TTC549 (cell line): ENCODE data around the gene UNC5C.

Source experiments
- FAIRE-seq: peaks from 2 replicates; lab custom pipeline; 2012; peaks lifted over from hg19 to GRCh38; lab: Jason Lieb, UNC

Gene UNC5C

DNA sequence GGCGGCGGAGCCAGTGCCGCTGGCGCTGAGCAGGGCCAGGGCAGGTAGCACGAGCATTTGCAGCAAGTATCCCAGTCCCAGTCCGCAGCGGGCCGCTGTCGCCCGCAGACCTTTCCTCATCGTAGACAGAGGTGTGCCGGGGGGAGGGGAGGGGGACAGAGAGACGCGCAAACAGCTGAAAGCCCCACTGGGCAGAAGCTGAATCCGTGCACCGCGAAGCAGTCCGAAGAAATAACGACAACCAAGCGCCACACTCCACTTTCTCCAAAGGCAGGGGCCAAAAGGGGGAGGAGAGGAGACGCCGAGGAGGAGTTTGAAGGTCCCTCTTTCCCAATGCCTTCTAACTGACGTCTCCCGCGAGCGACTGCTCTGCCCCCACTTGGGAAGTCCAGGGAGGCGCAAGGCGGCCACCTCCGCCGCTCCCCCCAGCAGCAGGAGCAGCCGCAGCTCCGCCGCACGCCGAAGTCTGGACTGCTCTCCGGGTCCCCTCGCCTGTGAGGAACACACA, at the start of gene UNC5C:
UNC5C (minus strand) TSS at position 236 of the 508 bp plus-strand sequence.
- no peak for FAIRE-seq

DNA sequence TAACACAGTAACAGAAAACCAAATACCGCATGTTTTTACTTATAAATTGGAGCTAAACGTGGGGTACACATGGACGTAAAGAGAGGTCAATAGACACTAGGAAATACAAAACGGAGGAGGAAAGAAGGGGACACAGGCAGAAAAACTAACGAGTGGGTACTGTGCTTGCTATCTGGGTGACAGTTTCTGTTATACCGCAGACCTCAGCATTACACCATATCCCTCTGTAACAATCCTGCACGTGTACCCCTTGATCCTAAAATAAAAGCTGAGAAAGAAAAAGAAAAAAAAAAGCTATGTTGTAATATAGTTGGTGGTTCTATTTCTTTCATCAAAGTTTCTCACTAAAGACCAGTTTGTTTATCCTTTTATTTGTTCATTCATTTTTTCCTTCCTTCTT, 47.9 kb upstream of the UNC5C start:
- no peak for FAIRE-seq

DNA sequence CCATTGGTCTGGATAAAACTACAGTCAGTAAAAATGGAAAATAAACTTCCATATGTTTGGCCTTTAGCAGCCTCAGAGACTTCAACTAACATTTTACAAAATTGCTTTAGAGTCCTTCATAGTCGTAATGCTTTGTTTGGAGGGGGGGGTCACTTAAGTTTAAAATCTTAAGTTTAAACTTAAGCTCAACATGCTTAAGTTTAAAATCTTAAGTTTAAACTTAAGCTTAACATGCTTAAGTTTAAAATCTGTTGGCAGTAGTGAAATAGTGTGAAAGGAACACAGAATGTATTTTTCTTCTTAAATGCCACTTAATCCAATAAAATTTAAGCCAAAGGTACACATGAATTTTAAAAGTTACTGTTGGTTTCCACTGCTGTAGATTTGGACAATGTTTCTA, 45.9 kb upstream of the UNC5C start:
- FAIRE-seq = no peak

DNA sequence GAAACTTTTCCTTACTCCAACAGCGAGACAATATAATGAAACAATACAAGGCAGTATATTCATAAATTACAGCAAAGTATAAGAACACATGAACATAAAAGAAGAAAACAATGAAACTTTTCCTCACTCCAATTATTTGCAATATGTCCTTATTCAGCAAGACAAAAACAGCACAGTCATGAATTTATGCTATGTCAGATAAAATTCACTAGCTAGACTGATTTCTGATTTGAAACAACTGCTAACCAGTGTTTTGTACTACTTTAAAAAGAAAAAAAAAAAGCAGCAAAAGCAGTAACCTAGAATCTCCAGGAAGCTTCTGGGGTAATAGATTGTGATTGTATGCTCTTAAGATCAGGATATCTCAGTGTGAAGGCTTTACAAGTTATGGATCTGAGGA, 45.2 kb upstream of the UNC5C start:
- no peak for FAIRE-seq

DNA sequence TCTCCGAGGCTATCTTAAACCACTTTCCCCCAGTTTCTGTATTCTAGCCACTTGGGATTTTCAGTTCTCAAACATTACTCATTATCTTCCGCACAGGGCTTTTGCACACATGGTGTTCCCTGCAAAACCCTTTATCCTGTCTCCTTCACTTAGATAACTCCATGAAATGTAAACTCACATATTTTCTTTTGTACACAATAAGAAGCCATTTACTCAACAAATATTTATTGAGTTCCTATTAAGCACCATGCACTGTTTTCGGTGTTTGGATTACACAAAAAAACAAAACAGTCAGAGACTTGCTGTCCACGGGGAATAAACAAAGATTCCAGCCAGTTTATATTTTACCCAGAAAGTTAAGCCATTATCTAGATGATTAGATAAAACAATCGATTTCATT, 42.5 kb upstream of the UNC5C start:
- FAIRE-seq = no peak

DNA sequence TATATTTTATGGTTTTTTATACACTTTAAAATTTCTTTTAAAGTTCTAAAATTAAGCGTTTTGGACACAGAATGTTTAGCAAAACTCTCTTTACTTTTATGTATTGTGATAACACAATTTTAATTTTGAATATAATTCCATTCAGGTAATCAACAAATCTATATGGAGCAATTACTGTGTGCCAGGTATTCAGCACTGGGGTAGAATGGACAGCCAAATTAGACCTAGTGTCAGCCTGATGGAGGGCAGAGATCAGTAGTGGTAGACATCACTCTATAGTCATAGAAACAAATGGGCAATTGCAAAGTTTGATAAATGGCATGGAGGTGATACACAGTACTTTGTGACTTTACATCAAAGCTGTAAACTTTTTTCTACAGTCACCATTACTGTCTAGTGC, 41.8 kb upstream of the UNC5C start:
- no peak for FAIRE-seq

DNA sequence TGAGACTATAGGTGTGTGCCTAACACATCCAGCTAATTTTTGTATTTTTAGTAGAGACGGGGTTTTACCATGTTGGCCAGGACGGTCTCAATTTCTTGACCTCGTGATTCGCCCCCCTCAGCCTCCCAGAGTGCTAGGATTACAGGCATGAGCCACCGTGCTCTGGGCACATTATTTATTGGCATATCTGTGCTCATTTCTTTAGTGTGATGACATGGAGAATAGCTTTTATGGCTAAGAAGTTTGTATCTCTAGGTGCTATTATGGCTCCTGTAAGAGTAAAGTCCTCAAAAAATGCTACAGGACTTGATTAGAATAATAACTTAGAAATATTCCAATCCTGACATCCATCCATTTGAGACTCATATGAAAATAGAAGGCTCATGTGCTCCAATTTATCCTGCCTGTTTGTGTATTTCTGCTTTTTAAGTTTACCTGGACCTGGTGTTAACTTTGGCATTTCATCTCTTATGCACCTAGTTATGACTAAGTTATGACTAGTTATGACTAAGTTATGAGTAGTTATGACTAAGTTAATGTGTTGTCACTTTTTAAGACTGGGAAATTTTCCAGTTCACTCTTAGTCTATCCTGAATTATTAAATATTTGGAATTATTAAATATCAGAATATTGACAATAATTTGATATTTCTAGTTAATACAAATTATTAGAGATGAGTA, 36.4 kb upstream of the UNC5C start:
- FAIRE-seq = no peak

DNA sequence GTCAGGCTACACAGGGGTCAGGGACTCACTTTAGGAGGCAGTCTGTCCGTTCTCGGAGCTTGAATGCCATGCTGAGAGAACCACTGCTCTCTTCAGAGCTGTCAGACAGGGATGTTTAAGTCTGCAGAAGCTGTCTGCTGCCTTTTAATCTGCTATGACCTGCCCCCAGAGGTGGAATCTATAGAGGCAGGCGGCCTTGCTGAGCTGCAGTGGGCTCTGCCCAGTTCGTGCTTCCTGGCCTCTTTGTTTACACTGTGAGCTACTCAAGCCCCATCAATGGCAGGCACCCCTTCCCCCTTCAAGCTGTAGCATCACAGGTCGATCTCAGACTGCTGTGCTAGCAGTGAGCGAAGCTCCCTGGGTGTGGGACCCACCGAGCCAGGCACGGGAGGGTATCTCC, 31.5 kb upstream of the UNC5C start:
- FAIRE-seq = no peak

DNA sequence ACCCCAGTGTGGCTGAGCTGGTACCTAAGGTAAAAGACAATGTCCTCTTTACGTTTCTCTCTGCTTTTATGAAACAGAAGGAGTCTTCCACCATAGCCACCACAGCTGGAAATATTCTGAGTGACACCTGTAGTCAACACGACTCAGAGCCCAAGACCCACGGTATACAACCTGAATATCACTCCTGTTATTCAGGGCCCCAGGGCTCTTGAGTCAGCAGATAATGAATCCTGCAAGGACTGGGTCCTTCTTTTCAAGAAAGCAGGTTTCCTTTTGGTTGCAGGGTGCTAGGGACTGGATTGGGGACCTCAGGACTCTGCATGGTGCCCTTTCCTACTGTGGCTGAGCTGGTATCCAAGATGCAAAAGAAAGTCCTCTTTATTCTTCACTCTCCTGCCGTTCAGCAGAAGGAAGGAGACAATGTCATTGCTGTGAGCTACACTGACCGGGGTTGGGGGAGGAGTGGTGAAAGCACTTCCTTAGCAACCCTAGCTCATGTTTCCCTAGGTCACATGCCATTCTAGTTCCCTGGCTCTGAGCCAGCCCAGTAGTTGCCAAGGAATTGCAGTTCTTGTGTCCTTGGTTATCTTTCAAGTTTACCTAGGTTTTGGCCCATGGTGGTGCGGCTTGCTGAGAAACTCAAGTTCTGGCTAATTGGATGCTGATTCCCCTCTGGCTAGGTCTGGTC, 23.7 kb upstream of the UNC5C start:
- FAIRE-seq = no peak

DNA sequence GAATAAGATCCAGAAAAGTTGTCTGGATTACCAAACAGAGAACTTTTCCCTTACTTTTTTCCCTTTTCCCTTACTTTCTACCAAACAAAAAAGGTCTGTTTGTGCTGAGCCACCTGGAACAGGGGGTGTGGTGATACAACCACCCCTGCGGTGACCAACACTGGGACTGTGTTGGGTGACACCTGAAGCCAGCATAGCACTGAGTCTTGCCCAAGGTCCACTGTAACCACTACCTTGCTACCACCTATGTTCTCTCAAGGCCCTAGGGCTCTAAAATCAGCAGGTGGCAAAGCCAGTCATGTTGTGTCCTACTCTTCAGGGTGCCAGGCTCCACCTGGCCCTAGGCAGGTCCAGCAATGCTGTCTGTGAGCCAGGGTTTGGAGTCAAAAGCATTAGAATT, 22.8 kb upstream of the UNC5C start:
- FAIRE-seq = no peak

DNA sequence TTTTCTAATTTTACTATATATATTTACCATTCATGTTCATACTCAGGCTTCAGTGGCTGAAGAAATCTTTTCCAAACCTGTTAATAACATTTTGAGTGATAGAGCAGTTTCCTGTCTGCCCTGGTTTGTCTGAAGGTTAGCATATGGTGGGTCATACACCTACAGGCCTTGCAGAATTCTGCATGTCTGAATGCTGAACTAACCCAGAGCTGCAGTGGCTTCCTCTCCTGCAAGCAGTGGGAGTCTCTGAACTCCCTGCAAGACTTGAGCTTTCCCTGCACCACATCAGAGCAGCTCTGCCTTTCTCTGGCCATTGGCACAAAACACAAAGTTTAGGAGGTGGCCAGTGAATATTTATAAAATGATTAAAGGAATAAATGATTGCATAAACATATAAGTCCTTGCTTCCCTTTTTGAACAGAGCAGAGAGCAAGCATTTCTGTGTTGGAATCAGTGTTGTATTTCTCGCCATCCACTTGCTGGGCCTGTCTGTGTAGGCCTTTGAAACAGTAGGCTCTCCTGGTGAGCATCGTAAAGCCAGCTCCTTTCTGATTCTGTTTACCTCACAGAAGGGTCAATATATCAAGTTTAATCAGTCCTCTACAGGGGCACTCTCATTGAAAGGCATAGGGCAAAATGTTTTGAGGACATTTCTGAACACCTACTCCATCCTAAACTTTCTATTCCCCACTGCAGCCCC, 15.0 kb upstream of the UNC5C start:
- FAIRE-seq = no peak

DNA sequence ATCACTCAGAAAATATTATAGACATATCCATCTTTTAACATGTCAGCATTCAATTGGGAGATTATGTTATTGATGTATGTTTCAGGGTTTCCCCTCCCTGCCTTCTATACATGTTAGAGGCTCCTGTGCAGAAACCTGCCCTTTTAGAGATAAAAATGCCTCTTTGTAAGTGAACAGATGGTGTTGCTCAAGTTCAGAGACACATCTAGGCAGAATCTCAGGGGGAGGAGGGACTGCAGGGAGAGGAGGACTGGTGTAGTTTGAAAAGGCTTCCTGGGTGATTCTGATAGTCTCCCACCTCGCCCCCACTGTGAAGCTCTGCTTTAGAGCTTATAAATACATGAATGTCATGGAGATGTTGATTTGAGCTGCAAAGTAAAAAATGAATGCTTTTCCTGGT, 12.0 kb upstream of the UNC5C start:
- no peak for FAIRE-seq

DNA sequence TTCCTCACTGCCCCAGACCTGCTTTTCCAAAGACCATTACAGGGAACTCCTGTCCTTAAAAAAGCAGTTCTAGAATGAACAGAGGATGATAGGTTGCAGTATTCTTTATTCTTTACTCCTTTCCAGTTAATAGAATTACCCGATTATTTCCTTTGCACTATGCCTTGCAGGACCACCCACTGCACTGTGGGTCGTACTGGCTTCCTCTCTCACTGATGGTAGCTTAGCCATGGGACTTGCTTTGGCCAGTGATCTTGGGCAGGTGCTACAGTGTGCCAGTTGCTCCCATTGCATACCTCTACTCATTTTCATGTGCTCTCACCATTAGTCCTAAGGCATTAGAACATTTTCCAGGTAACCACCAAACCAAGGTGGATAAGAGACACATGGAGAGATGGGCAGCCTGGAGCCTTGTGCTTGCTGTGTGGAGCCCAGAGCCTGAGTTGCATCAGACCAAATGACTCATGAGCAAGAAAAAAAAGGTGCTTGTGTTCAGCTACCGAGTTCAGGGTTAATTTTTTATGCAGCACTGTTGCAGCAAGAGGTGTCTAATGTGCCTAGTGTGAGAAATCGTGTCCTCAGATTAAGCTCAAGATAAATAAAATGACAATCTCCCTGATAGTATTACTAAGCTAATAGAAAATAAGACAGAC, 7.6 kb upstream of the UNC5C start:
- no peak for FAIRE-seq

DNA sequence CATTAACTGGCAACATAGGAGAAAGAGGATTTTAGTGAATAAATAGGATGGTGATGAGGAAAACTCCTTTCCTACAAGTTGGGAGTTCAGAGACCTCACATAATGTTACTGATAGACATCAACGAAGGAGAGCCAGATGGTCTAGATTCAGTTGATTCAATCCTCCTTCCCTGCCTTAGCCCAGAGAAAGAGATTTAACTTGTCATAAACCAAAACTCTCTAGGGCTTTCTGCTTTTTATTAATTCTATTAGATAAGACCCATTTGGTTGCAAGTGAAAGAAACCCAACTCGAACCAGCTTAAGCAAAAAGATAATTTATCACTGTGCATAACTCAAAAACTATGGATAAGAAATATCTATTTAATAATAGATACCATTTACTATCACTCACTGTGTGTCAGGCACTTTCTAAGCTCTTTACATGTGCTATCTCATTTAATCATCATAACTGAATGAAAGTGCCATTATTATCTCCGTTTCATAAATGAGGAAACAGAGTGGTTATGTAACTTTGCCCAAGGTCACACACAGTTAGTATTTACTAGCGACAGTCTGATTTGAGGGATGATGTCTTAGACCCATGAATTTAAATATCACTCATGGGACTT, 4.3 kb upstream of the UNC5C start:
- FAIRE-seq = no peak

DNA sequence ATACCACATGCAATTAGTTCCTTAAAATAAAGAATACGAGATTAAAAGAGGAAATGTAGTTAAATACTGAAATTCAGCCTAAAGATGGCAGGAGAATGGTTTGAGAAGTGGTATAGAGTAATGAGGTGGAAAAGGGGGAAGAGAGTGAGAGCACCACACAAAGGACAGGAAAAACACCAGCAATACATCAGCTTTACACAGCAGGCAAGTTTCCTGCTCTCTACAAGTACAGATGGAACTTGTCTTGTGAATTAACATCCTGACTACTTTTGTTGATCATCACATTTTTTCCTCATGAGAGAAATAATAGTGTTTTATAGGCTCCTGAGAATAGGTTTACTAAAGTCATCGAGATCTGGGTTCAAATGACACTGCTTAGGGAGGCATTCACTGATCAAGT, 2.9 kb upstream of the UNC5C start:
- no peak for FAIRE-seq

DNA sequence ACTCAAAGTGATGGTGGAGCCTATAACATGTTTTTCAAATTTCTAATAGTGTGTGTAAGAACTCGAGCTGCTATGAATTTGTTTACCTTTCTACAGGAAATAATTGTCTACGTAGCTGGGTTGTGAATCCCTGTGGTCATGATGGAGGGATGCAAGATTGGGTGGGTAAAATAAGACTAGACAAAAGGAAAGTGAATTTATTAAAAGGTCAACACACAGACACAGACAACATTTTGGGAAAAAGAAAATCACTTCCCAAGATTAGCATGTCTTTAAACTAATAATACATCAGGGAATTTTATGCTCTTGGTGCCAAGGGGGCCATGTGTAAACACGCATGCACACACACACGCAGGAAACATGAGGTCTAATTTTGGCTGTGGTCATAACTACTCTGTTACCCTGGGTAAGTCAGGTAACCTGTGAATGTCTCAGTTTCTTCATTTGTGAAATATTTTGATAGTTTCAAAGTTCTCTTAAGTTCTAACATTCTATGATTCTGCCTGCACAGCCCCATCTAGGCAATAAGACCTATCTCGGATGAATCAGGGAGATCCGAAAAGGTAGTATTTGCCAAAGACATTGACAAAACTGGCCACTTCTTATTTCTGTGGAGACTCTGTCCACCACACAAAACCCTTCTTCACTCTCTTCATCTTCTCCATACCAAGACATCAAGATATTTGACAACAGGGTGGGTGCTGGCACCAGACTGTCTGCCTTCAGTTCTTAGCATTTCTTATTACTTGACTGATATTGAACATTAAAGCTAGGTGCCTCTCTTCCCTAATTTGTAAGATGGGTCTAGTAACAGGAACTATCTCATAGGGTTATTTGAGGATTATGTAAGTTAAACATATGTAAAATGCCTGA, 1.6 kb upstream of the UNC5C start:
- FAIRE-seq = no peak

DNA sequence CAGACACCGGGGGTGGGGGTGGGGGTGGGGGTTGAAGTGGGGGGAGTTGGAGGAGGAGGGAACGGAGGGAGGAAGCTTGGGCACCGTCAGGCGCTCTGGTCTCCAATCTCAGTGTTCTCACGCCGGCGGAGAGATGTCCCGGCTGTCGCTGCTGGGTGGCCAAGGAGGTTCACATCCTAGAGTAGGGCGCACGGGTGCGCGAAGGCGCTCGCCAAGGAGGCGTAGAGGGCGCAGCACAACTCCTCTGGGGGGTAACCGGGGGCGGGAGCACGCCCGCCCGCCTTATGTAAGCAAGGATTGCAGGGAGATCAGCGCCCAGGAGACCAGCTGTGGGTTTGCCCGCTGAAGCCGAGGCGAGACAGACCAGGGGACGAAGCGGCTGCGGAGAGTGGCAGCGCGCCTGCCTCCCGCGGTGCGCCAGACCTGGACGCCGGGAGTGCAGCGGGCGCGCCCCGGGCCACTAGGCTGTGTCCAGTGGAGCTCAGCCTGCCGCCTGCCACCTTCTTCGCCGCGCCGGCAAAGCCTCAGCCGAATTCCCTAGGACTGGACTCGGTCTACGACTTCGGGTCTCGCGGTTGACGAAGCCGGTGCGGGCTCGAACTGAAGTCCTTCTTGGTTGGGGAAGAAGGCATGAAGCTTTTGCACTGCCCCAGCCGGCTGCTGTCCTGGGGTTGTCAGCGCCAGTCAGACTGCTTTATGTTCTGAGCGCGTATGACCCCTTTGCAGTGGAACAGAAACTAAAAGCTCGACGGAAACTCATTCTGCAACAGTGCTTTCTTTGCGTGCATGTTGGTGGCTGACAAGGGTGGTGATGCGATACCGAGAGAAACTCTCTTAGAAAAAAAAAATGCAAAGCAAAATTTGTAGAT, 707 bp upstream of the UNC5C start:
- FAIRE-seq = no peak

DNA sequence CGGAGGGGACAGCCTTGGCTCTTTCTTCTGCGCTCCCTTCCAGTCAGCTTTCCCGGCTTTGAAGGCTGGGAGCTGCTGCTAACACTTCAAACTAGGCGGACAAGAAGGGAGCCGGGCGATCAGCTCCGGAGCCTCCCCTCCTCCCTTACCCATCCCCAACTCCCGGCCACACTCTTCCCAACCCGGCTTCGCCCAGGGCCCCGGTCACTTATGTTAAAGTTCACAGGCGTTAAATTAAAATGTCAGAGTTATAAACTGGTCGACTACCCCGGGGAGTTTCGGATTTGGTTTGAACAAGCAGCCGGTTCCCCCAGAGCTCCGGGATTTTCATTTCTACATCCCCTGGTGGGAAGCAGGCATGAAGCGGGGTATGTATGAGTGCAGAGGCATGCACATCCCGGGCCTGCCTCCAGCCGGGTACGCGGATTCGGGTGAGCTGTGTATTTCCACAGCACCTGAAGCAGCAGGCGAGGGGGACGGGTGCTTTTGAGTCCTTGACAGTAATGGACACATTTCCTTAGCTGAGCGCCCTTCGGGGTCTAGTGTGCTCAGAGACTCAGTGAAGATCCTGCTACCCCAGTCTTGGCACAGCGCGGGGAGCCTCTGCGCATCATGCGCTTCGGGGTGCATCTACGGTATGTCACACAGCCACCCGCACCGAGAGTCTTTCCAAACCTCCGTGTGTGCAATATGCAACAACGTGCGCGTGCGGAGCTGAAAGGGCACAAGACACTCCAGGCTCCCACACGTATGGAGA, 880 bp downstream of the UNC5C start:
- no peak for FAIRE-seq

DNA sequence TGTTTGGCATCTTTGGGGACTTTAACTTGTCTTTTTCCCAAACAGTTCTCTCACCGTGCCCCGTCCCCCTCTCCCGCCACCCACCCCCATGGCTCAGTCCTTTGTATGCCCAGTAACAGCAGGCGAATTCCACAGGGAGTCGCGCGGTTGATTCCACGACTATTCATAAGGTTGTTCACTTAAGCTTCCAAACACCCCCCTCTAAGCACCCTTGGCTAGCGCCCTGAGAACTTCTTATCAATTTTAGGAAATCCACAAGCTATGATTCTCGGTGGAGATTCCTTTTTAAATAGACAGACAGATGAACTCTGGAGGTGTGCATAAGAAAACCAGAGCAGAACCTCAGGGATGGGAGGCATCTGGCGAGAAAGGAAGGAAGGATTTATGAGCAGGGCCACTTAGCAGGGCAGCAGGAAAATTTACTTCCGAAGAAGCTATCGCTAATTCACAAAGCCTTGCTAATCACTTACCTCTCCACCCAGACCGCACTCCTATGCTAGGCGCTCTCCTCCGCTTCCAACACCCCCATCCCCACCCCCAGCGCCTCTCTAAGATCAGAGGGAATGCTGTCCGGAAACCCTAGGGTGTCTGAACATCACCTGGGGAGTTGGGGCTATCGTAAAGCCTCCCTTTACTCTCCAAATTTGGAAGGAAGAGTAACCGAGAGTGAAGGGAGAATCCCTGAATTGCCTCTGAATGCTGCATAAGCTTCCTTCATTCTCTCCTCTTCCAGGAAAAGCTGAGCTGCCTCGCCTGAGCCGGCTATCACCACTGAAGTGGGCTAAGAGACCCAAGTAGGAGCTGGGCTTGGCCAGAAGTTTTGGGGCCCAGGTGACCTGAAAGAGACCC, 1.7 kb downstream of the UNC5C start:
- FAIRE-seq = no peak
